Panc1 (cell line): ENCODE results near the gene FAM169A. TPM values are rescaled to one million over a fixed set of nuclear protein-coding genes. Genes with fewer than 3 reads are reported as not detected.

ENCODE experiments used
- ATAC-seq: fragments of 200-7000 bp; cut with Tn5 transposase; 2 replicates; pipeline ENCODE4 v1.9.1; 2020; ENCODE audit warnings: mild to moderate bottlenecking, moderate library complexity
- BruUV-seq: library from RNA; stranded (reverse); fragments of 400-500 nt; replicated peaks from 2 replicates; lab custom pipeline; 2021; lab: Mats Ljungman, UMichigan
- CTCF ChIA-PET: fragments of 300-600 bp; sonication (Branson Sonifier 250); formaldehyde crosslinking; loops from one replicate; lab custom pipeline; 2022; ENCODE audit warnings: antibody characterized with exemption; lab: Charles Lee
- POLR2A ChIA-PET: fragments of 300-600 bp; sonication (Branson Sonifier 250); formaldehyde crosslinking; loops from one replicate; lab custom pipeline; 2022; ENCODE audit warnings: antibody characterized with exemption; lab: Charles Lee
- DNase-seq: peaks from one replicate; pipeline ENCODE4 v3.0.0-alpha.2; 2010; ENCODE audit warnings: low read depth, low spot score
- H3K27ac ChIP-seq: 2 replicates; pipeline ENCODE4 v1.5.1; 2011; ENCODE audit warnings: mild to moderate bottlenecking, low read length, inconsistent platforms
- H3K27me3 ChIP-seq: fragments of 200-500 bp; sonication (Bioruptor generic); 2 replicates; pipeline ENCODE4 v1.6.0; 2014; ENCODE audit warnings: low read length, inconsistent platforms; ENCODE audit not compliant: control insufficient read depth, insufficient read depth
- H3K36me3 ChIP-seq: fragments of 200-500 bp; sonication (Bioruptor generic); 2 replicates; pipeline ENCODE4 v1.5.1; 2014; ENCODE audit warnings: inconsistent platforms, mild to moderate bottlenecking, low read length, moderate library complexity; ENCODE audit not compliant: control insufficient read depth, insufficient read depth
- H3K4me1 ChIP-seq: 2 replicates; pipeline ENCODE4 v1.5.1; 2011; ENCODE audit warnings: inconsistent platforms, mild to moderate bottlenecking, low read length, moderate library complexity; ENCODE audit not compliant: control insufficient read depth, insufficient read depth
- H3K4me3 ChIP-seq, 2 experiments: 2 replicates each; pipeline ENCODE4 v1.5.1; 2011 to 2012; ENCODE audit warnings: low read depth in 2 of 2, low read length in 2 of 2, mild to moderate bottlenecking in 2 of 2, inconsistent platforms in 1 of 2, moderate library complexity in 1 of 2
- H3K9me3 ChIP-seq: fragments of 200-500 bp; sonication (Bioruptor generic); 2 replicates; pipeline ENCODE4 v1.5.1; 2014; ENCODE audit warnings: low read depth, mild to moderate bottlenecking, inconsistent platforms, low read length, moderate library complexity; ENCODE audit not compliant: control insufficient read depth, insufficient read depth
- CTCF ChIP-seq: fragments of 450-650 bp; IDR thresholded peaks from 2 replicates; pipeline ENCODE4 v1.5.1; 2017; ENCODE audit warnings: mild to moderate bottlenecking
- POLR2AphosphoS5 ChIP-seq: IDR thresholded peaks from 2 replicates; pipeline ENCODE4 v1.6.1; 2012; ENCODE audit warnings: mild to moderate bottlenecking, low read depth, low read length, moderate library complexity
- REST ChIP-seq, 2 experiments: IDR thresholded peaks; 2 replicates each; pipeline ENCODE4 v1.6.1; 2011 to 2012; ENCODE audit warnings: low read depth in 2 of 2, control low read depth in 1 of 2, low read length in 1 of 2, mild to moderate bottlenecking in 1 of 2, moderate library complexity in 1 of 2; ENCODE audit not compliant: insufficient read depth in 1 of 2
- SIN3A ChIP-seq: IDR thresholded peaks from 2 replicates; pipeline ENCODE4 v1.6.1; 2012; ENCODE audit warnings: low read depth, mild to moderate bottlenecking, low read length, moderate library complexity, borderline replicate concordance; ENCODE audit not compliant: insufficient read depth
- TCF7L2 ChIP-seq: IDR thresholded peaks from 2 replicates; pipeline ENCODE4 v1.6.1; 2011; ENCODE audit warnings: mild to moderate bottlenecking, low read depth, low read length, inconsistent platforms
- in situ Hi-C: cut with HindIII; loops from 2 replicates; pipeline ENCODE4 v1.10.0; 2016; ENCODE audit warnings: low sequenced_read_pairs, low pct_unique_long_range_greater_than_20kb
- intact Hi-C: fragments of 100-400 bp; cut with micrococcal nuclease; formaldehyde crosslinking; loops from one replicate; pipeline ENCODE4 v1.10.0; 2022; ENCODE audit not compliant: unreplicated experiment
- total RNA-seq: library from RNA; stranded (reverse); gene quantifications from one replicate; pipeline ENCODE4 v1.2.1, GENCODE V29; 2021; ENCODE audit not compliant: unreplicated experiment

FAM169A gene
- total RNA-seq, 1 experiment from 2014 or later = 23.1 TPM

GRCh38 chr5:74833537-74834266 lies 32.5 kb downstream of the FAM169A start:
- BruUV-seq = no TSS peak
- POLR2A ChIA-PET = no interaction called here
- DNase-seq (no peak), ATAC-seq (no peak)
- no peak overlapping the region for H3K4me3 ChIP-seq
- intact Hi-C loops (no loop called here), in situ Hi-C loops (no loop called here)
- H3K9me3 ChIP-seq = no peaks in the 10 kb centered on the region
- H3K4me1 ChIP-seq = no peaks in the 10 kb centered on the region; the same call in 1 of the 2 replicates
- no peaks in the 10 kb centered on the region; the same call in 1 of the 2 replicates for H3K36me3 ChIP-seq
- H3K27me3 ChIP-seq = no peaks in the 10 kb centered on the region
- TF ChIP-seq REST (IDR thresholded peaks at IDR 0.05; ENCODE audit: insufficient read depth in 1 of 2, low read depth in 2 of 2, low read length in 1 of 2) = no peak
- TF ChIP-seq CTCF = no peak
- TF ChIP-seq POLR2AphosphoS5 = no peak
- TF ChIP-seq TCF7L2 = no peak
- no peak for TF ChIP-seq SIN3A
- no peak overlapping the region for H3K27ac ChIP-seq
- CTCF ChIA-PET = no interaction called here

- in situ Hi-C loops (no loop called here), intact Hi-C loops (no loop called here)
- ATAC-seq (no peak), DNase-seq (no peak)
- POLR2A ChIA-PET = no interaction called here
- no peak overlapping the region for H3K4me3 ChIP-seq
- no TSS peak for BruUV-seq
- H3K4me1 ChIP-seq = no peaks in the 10 kb centered on the region; the same call in 1 of the 2 replicates
- H3K27ac ChIP-seq = no peak overlapping the region
- H3K36me3 ChIP-seq = no peaks in the 10 kb centered on the region
- no peaks in the 10 kb centered on the region for H3K27me3 ChIP-seq
- no peaks in the 10 kb centered on the region for H3K9me3 ChIP-seq
- TF ChIP-seq SIN3A (no peak), POLR2AphosphoS5 (no peak), REST (IDR thresholded peaks at IDR 0.05; ENCODE audit: insufficient read depth in 1 of 2, low read depth in 2 of 2, low read length in 1 of 2) (no peak), TCF7L2 (no peak), CTCF (no peak)
- CTCF ChIA-PET = no interaction called here
Measured at GRCh38 chr5:74829413-74829812, 36.8 kb downstream of the FAM169A start.
